ENCODE measurements around the gene ATG101.

DNA sequence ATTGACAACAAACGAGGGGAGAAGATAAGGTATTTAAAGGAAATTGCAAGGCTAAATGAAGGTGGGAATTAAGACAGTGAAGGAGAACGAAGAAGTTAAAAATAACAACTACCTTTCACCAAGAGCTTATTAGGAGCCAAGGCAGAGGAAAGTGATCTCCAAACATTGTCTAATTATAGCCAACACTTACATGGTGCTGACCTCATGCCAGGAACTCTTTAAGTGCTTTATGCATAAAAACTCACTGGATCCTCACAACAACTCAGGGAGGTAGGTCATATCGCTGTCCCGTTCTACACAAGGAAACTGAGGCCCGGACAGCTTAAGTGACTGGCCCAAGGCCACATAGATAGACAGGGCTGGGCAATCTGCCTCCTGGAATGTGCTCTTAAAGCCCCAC is 43.5 kb upstream of the ATG101 start:
- TF ChIP-seq EZH2 (IDR thresholded peaks at IDR 0.05; ENCODE audit: borderline replicate concordance, insufficient read depth, low read length, poor library complexity, severe bottlenecking): no peak
- no peak for TF ChIP-seq RAD21 (conservative IDR thresholded peaks at IDR 0.05)
- no peak for TF ChIP-seq TAF1 (IDR thresholded peaks at IDR 0.05; ENCODE audit: low read depth)

All from neural cell (in vitro differentiated cells).